ENCODE results near the gene HAUS3.

HAUS3 gene

GRCh38 chr4:2273657-2274319 is 31.9 kb upstream of the HAUS3 start:
- H3K9ac ChIP-seq (ENCODE audit: low read depth, low read length): no peak overlapping the region
- H3K4me3 ChIP-seq (ENCODE audit: low read depth, low read length): no peak overlapping the region
- H3K9me3 ChIP-seq (ENCODE audit: control insufficient read depth, insufficient read depth, low read length): no peaks in the 10 kb centered on the region
- H3K27me3 ChIP-seq (ENCODE audit: control insufficient read depth, insufficient read depth, low read length): no peaks in the 10 kb centered on the region
- H3K36me3 ChIP-seq (ENCODE audit: control insufficient read depth, insufficient read depth, low read length): no peaks in the 10 kb centered on the region
- H3K4me1 ChIP-seq (ENCODE audit: control insufficient read depth, insufficient read depth, low read length): no peaks in the 10 kb centered on the region

GRCh38 chr4:2273221-2273620 is 31.3 kb upstream of the HAUS3 start:
- Histone ChIP-seq H3K36me3 (ENCODE audit: control insufficient read depth, insufficient read depth, low read length) (no peaks in the 10 kb centered on the region), H3K4me3 (ENCODE audit: low read depth, low read length) (no peak overlapping the region), H3K9me3 (ENCODE audit: control insufficient read depth, insufficient read depth, low read length) (no peaks in the 10 kb centered on the region), H3K27me3 (ENCODE audit: control insufficient read depth, insufficient read depth, low read length) (no peaks in the 10 kb centered on the region), H3K4me1 (ENCODE audit: control insufficient read depth, insufficient read depth, low read length) (no peaks in the 10 kb centered on the region), H3K9ac (ENCODE audit: low read depth, low read length) (no peak overlapping the region)

GRCh38 chr4:2272828-2273120 is 30.9 kb upstream of the HAUS3 start:
- no peaks in the 10 kb centered on the region for H3K4me1 ChIP-seq (ENCODE audit: control insufficient read depth, insufficient read depth, low read length)
- no peaks in the 10 kb centered on the region for H3K36me3 ChIP-seq (ENCODE audit: control insufficient read depth, insufficient read depth, low read length)
- H3K27me3 ChIP-seq (ENCODE audit: control insufficient read depth, insufficient read depth, low read length): no peaks in the 10 kb centered on the region
- H3K9ac ChIP-seq (ENCODE audit: low read depth, low read length): no peak overlapping the region
- no peak overlapping the region for H3K4me3 ChIP-seq (ENCODE audit: low read depth, low read length)
- no peaks in the 10 kb centered on the region for H3K9me3 ChIP-seq (ENCODE audit: control insufficient read depth, insufficient read depth, low read length)

- Histone ChIP-seq H3K4me1 (ENCODE audit: control insufficient read depth, insufficient read depth, low read length) (no peaks in the 10 kb centered on the region), H3K9ac (ENCODE audit: low read depth, low read length) (no peak overlapping the region), H3K9me3 (ENCODE audit: control insufficient read depth, insufficient read depth, low read length) (no peaks in the 10 kb centered on the region)
Observed at GRCh38 chr4:2272026-2272827, 30.3 kb upstream of the HAUS3 start.

GRCh38 chr4:2271279-2272025 is 29.5 kb upstream of the HAUS3 start:
- Histone ChIP-seq H3K4me1 (ENCODE audit: control insufficient read depth, insufficient read depth, low read length) (no peaks in the 10 kb centered on the region), H3K4me3 (ENCODE audit: low read depth, low read length) (no peak overlapping the region), H3K36me3 (ENCODE audit: control insufficient read depth, insufficient read depth, low read length) (no peaks in the 10 kb centered on the region), H3K9ac (ENCODE audit: low read depth, low read length) (no peak overlapping the region), H3K9me3 (ENCODE audit: control insufficient read depth, insufficient read depth, low read length) (no peaks in the 10 kb centered on the region), H3K27me3 (ENCODE audit: control insufficient read depth, insufficient read depth, low read length) (no peaks in the 10 kb centered on the region)

More at GRCh38 chr4:2272026-2272827, 30.3 kb upstream of the HAUS3 start:
- no peaks in the 10 kb centered on the region for H3K36me3 ChIP-seq (ENCODE audit: control insufficient read depth, insufficient read depth, low read length)
- H3K4me3 ChIP-seq (ENCODE audit: low read depth, low read length): no peak overlapping the region
- H3K27me3 ChIP-seq (ENCODE audit: control insufficient read depth, insufficient read depth, low read length): no peaks in the 10 kb centered on the region

GRCh38 chr4:2270341-2271165 is 28.6 kb upstream of the HAUS3 start:
- H3K9ac ChIP-seq (ENCODE audit: low read depth, low read length): no peak overlapping the region
- H3K36me3 ChIP-seq (ENCODE audit: control insufficient read depth, insufficient read depth, low read length): no peaks in the 10 kb centered on the region
- no peak overlapping the region for H3K4me3 ChIP-seq (ENCODE audit: low read depth, low read length)
- H3K27me3 ChIP-seq (ENCODE audit: control insufficient read depth, insufficient read depth, low read length): no peaks in the 10 kb centered on the region
- no peaks in the 10 kb centered on the region for H3K4me1 ChIP-seq (ENCODE audit: control insufficient read depth, insufficient read depth, low read length)
- H3K9me3 ChIP-seq (ENCODE audit: control insufficient read depth, insufficient read depth, low read length): no peaks in the 10 kb centered on the region

- Histone ChIP-seq H3K9me3 (ENCODE audit: control insufficient read depth, insufficient read depth, low read length) (no peaks in the 10 kb centered on the region), H3K4me1 (ENCODE audit: control insufficient read depth, insufficient read depth, low read length) (no peaks in the 10 kb centered on the region), H3K36me3 (ENCODE audit: control insufficient read depth, insufficient read depth, low read length) (no peaks in the 10 kb centered on the region), H3K9ac (ENCODE audit: low read depth, low read length) (no peak overlapping the region), H3K4me3 (ENCODE audit: low read depth, low read length) (no peak overlapping the region), H3K27me3 (ENCODE audit: control insufficient read depth, insufficient read depth, low read length) (no peaks in the 10 kb centered on the region)
Observed at GRCh38 chr4:2269618-2270163, 27.8 kb upstream of the HAUS3 start.

- H3K4me1 ChIP-seq (ENCODE audit: control insufficient read depth, insufficient read depth, low read length): no peaks in the 10 kb centered on the region
- H3K9ac ChIP-seq (ENCODE audit: low read depth, low read length): no peak overlapping the region
- H3K36me3 ChIP-seq (ENCODE audit: control insufficient read depth, insufficient read depth, low read length): no peaks in the 10 kb centered on the region
- H3K9me3 ChIP-seq (ENCODE audit: control insufficient read depth, insufficient read depth, low read length): no peaks in the 10 kb centered on the region
- no peak overlapping the region for H3K4me3 ChIP-seq (ENCODE audit: low read depth, low read length)
- H3K27me3 ChIP-seq (ENCODE audit: control insufficient read depth, insufficient read depth, low read length): no peaks in the 10 kb centered on the region
Observed at GRCh38 chr4:2269206-2269531, 27.2 kb upstream of the HAUS3 start.

GRCh38 chr4:2268357-2269205 is 26.7 kb upstream of the HAUS3 start:
- Histone ChIP-seq H3K9ac (ENCODE audit: low read depth, low read length) (no peak overlapping the region), H3K9me3 (ENCODE audit: control insufficient read depth, insufficient read depth, low read length) (no peaks in the 10 kb centered on the region), H3K36me3 (ENCODE audit: control insufficient read depth, insufficient read depth, low read length) (no peaks in the 10 kb centered on the region), H3K4me3 (ENCODE audit: low read depth, low read length) (no peak overlapping the region), H3K4me1 (ENCODE audit: control insufficient read depth, insufficient read depth, low read length) (no peaks in the 10 kb centered on the region), H3K27me3 (ENCODE audit: control insufficient read depth, insufficient read depth, low read length) (no peaks in the 10 kb centered on the region)

GRCh38 chr4:2267841-2268240 is 25.9 kb upstream of the HAUS3 start:
- Histone ChIP-seq H3K36me3 (ENCODE audit: control insufficient read depth, insufficient read depth, low read length) (no peaks in the 10 kb centered on the region), H3K9me3 (ENCODE audit: control insufficient read depth, insufficient read depth, low read length) (no peaks in the 10 kb centered on the region), H3K4me3 (ENCODE audit: low read depth, low read length) (no peak overlapping the region), H3K4me1 (ENCODE audit: control insufficient read depth, insufficient read depth, low read length) (no peaks in the 10 kb centered on the region), H3K27me3 (ENCODE audit: control insufficient read depth, insufficient read depth, low read length) (no peaks in the 10 kb centered on the region), H3K9ac (ENCODE audit: low read depth, low read length) (no peak overlapping the region)

Data from iPS-15b (cell line).